CD4-positive, alpha-beta T cell treated with Interleukin-6 for 4 hours (primary cell): Measurements from ENCODE around the gene GJB5.
A peak's percentile ranks its signal among the peaks of the same experiment; 100 is the strongest.
"Not testable (repeated sequence)": the region's sequence is repeated elsewhere in the genome, so short reads cannot be mapped to it uniquely, and the experiment has no call there.

Experiments used
- DNase-seq: peaks from one replicate; pipeline ENCODE4 v3.0.0-alpha.2; 2020; ENCODE audit warnings: mixed read lengths

Gene GJB5

DNA sequence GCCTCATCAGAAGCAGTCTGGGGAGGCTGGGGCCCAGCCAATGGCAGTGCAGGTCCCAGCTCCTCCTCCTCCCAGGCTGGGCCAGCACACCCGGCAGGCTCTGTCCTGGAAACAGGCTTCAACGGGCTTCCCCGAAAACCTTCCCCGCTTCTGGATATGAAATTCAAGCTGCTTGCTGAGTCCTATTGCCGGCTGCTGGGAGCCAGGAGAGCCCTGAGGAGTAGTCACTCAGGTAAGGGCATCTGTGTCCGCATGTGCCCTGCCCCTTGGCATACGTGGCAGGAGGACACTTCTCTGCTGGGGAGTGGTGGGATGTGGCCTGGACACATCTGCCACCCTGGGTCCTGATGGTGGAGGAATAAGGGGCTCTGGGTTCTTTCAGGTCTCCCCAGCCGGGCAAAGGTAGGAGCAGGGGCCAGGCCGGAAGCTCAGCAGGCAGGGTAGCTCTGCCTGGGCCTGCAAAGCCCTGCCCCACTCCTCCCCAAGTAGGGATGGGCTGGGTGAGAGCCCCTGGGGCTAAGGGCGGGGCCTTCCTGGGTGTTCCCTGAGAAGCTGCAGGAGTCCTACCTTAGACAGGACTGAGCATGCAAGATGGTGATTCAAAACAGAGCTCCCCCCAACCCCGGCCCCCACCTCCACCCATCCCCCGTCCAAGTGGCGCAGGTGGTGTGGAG is at the start of gene GJB5:
TSS of gene GJB5 (plus strand) at position 84 of the 674 bp plus-strand sequence. CDS start 2,284 bp downstream, outside the sequence.
- DNase-seq, result no peak

DNA sequence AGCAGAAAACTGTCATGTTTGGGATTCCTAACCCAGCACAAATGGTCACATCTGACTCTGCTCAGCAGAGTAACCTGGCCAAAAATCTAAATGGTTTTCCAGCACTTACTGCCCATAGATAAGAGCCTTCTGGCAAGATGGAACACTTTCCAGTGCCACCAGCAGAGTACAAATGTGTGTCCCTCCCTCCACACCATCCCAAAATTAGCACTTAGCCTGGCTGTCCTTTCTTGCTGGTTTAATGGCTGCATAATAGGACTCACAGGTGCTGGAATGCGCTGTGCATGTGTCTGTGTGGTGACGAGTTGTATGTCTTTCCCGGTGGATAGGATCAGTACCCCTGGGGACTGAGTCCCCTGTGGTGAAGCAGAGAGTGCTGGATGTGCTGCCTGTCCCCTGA is 49.8 kb upstream of the GJB5 start:
- DNase-seq, result no peak

DNA sequence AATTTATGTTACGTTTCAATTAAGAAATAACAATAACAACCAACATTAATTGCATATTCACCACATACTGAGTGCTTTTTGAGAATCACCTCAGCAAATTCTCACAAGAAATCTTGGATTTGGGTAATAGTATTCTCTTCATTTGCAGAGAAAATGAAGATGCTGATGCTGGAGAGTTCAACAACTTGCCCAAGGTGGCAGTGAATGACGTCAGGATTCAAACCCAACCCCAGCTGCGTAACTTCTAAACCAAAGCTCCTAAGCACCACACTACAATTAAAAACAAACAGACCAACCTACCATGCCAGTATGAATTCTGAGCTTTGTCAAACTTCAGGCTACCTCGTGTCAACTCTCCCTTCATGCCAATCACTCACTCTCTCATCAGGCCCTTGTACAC is 46.7 kb upstream of the GJB5 start:
- DNase-seq, result no peak

DNA sequence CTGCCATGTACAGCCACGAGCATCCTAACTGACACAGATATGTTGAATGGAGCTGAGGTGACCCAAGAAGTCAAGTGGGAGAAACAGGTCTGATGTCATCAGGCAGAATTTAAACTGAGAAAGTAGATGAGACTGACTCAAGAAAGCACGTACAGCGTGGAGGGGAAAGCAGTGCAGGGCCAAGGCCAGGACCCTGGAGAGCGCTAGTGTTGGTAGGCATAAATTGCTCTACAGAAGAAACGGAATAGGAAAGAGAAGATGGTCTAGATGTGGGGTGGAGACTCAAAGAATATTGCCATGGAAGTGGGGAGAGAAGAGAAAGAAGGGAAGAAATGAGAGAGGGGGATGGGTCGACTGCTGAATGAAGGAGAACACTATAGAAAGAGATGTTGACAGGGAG is 45.3 kb upstream of the GJB5 start:
- no peak for DNase-seq

DNA sequence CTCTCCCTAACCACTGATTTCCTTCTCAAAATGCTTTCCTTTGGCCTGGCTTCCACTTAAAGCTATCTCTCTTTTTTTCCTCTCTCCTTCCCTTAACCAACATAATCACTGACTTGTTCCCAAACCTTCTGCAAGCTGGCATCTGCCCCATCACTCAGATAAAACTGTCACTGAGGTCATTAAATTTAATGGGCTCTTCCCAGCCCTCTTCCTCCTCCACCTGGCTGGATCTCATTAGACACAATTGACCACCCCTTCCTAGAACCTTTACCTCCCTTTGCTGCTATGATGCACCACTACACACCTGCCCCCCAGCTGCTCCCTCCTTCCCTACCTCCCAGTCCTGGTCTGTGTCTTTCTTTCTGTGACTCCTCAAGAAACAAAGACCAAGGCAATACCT is 44.0 kb upstream of the GJB5 start:
- DNase-seq, result no peak

DNA sequence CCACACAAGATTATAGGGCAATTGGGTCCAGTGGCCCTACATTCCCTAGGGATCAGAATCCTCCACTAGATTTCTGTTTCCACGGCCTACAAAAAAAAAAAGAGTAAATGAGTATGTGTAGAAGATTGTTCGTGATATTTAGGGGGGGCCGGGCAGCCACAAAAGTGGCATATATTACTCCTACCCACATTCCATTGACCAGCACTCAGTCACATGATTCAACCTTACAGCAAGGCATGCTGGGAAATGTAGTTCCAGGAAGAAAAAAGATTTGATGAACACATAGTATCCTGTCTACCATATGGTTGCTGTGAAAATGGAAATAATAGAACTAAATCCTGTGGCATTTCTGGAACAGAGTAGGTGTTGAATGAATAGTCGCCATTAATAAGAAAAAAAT is 43.4 kb upstream of the GJB5 start:
- no peak for DNase-seq

DNA sequence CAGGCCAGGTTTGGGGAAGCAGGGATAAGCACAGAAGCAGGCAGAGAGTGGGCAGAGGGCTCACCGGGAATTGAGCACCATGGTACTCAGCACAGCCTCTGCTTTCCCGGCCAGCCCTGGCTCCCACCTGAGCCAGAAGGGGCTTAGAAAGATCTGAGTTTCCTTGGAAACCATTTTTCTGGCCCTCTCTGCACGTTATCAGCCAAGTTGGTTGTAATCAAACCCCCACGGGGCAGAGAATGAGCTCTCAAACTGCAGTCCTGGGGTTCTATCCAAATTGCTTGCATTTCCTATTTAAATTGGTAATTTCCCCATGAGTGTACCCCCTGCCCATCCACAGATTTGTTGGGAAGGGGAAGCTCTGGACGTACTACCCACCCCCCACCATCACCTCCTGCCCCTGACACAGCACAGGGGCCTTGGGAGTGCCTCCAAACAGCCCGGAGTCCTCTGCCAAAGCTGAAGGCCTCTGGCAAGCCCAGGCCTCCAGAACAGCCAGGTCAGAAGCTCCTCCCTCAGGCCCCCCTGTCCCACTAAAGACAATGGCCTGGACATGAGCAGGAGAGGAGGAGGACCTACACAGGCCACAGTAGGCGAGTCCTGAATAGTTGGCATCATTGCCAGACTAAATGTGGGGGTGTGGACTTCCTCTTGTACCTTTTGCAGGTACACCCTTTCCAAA is 42.7 kb upstream of the GJB5 start:
- DNase-seq, result no peak

DNA sequence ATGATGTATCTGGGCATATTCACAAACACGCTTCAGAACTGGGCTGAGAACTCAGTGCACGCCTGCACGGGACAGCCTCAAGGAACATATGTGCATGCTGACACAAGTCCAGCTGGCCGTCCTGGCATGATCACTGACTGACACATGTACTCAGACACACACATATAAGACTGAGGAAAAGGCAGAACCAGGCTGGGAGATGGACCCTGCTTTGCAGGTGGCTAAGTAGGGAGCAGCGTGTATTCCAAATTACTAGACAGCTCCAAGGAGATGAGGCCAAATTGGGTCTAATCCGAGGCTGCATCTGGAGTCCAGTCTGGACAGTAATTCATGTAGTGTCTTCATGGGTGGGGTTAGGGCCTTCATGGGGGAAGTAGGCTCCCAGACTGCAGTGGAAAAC is 41.4 kb upstream of the GJB5 start:
- no peak for DNase-seq

DNA sequence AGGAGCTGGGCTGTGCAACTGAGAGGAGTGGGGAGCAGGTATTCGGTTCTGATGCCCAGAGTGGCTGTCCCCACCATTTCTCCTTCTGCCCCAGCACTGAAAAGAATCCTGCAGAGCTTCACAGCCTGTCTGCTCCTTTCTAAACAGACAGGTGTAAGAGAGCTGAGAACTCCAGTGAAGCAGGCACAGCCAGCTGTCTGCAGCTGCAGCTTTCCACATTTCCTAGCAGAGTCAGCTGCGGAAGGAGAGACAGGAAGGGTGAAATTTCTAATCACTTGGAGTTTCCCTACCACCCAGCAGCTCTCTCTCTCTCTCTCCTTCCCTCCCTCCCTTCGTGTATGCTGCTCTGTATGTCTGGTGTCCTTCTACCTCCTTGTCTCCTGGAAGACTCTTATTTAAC is 40.5 kb upstream of the GJB5 start:
- no peak for DNase-seq

DNA sequence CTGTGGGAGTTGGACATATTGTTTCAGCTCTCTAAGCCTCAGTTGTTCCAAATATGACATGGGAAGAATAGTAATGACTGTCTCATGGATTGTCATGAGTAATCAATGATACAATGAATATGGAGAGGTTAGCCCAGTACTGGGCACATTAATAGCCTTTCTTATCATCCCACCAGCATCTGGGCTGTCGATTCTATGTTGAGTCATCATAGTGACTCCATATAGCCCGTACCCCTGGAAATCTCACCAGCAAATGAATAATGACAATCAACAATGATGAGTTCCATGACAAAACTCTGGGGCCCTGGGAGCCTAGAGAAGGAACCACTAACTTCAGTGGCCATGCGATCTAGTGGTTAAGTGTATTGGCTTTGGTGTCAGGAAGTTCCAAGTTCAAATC is 39.7 kb upstream of the GJB5 start:
- DNase-seq, result no peak

DNA sequence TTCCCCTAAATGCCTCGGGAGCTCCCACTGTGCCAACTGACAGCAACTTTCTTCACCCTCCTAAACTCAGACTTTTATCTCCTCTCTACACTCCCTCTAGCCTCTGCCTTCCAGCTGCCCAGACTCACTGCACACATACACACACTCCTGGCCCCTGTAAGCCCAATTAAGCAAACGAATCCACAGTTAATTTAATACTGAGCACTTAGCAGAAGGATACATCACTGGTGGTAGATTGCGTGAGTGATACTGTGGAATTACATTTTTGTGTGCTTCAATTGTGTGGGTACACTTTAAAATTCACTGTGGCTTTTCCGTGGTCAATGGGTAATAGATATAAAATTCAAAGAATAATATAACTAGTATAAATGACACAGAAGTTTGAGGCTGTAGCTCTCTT is 33.6 kb upstream of the GJB5 start:
- DNase-seq, result no peak

DNA sequence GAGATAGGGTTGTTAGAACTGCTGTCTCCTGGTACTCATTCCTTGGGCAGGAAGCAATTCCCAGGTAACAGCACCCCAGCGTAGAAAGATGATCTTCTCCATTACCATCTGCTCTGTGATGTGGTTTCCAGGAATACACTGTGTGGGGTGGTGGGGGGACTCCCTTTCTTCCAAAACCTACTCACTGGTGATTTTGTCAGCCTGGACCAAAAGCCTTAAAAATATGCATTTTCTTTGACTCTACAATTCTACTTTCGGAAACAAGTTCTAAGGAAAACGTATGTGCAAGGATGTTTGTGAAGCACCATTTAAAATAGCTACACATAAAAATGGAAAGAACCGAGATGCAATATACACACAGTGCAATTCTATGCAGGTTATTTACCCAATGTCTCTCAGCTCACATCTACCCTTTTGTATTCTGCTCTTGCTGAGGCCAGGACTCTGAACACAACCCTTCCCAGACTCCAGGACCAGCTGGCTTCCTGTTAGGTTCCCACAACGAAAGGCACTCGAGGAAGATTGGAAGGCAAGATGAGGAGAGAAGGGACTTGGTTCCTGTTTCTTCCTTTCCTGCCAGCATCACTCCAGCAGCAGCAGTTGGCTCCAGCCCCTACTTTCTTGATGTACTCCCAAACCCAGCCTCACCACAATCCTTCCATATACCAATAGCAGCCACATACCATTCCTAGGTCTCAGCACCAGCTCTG is 33.0 kb upstream of the GJB5 start:
- no peak for DNase-seq

DNA sequence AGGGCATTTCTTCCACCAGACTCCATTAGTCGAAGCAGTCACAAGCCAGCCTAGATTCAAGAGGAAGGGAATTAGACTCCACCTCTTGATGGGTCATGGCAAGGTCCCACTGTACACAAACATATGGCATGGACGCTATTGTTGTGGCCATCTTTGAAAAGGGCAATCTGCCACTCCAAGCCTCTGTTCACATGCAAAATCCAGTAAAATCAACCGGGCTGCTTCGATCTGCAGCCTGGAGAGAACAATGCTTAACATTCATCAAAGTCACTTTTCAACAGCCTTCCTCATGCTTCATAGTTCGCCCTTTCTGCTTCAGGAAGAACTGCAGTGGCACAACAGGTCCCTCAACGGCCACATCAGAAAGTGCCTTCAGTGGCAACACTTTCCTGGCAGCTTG is 28.0 kb upstream of the GJB5 start:
- no peak for DNase-seq

DNA sequence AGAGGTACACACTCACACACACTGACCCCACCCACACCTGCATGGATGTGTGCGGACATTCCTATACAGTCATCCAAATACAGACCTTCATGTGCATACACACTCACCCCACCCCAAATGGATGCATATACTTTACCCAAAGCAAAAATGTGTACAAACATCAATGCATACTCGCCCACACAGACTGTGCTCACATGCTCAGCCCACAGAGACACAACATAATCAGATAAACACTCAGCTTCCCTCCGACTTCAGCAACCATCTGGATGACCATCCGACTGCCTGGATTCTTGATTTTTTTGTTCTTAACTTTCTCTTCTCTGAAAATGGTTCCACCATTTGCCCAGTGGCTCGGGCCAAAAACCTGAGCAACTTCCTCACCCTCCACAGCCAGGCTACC is 24.4 kb upstream of the GJB5 start:
- no peak for DNase-seq

DNA sequence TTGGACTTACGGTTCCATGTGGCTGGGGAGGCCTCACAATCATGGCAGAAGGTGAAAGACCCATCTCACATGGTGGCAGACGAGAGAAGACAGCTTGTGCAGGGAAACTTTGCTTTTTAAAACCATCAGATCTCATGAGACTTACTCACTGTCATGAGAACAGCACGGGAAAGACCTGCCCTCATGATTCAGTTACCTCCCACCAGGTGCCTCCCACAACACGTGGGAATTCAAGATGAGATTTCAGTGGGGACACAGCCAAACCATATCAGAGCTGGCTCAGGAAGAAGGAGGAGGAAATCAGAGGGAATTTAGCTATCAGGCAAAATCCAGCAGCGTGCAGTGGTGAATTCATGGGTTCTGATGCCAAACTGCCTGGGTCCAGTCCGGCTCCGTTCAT is 22.0 kb upstream of the GJB5 start:
- not testable (repeated sequence) for DNase-seq

DNA sequence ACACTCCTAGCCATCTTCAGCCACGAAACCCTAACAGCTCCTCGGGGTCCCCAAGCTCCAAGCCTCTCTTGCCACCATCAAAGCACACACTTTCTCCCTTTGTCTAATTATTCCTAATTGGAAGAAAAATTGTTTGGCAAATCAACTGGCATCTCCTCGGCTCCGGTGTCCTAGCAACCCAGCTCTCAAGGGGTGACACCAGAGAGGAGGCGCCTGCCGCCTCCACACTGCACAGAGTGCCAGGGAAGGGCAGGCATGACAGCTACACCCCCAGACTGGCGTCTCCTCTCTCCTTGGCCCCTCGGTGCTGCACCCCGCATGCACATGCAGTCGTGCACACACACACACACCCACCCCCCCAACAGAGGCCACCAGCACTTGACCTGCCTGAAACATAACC is 18.2 kb upstream of the GJB5 start:
- no peak for DNase-seq

DNA sequence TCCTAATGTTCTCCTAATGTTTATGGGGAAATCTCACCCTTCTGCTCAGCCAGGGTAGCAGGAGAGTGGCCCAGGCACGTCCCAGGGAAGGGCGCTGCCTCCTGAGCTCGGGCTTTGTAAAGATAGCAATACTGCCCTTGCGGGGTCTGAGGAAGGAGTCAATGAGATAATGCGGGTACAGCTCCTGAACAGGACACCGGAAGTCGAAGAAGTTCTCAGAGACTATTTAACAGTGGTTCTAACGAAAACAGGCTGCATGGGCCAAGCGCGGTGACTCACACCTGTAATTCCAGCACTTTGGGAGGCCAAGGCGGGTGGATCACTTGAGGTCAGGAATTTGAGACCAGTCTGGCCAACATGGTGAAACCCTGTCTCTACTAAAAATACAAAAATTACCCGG is 17.6 kb upstream of the GJB5 start:
- DNase-seq, result not testable (repeated sequence)

DNA sequence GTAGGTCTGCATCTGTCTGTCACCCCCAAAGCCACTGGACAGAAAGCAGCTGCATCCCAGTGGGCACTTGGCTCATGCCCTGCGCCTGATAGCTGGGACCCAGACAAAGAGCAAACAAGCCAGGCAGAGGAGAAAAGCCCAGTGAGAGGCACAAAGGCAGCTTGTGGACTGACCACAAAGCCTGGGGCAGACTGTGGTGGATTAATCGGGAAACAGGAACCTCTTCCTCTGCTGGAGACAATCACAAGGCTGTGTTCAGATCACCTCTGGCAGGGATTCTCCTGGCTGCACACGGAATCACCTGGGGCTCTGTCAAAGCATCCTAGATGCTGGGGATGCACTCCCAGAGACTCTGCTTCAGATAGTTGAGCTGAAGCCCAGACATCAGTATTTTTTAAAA is 15.2 kb upstream of the GJB5 start:
- no peak for DNase-seq

DNA sequence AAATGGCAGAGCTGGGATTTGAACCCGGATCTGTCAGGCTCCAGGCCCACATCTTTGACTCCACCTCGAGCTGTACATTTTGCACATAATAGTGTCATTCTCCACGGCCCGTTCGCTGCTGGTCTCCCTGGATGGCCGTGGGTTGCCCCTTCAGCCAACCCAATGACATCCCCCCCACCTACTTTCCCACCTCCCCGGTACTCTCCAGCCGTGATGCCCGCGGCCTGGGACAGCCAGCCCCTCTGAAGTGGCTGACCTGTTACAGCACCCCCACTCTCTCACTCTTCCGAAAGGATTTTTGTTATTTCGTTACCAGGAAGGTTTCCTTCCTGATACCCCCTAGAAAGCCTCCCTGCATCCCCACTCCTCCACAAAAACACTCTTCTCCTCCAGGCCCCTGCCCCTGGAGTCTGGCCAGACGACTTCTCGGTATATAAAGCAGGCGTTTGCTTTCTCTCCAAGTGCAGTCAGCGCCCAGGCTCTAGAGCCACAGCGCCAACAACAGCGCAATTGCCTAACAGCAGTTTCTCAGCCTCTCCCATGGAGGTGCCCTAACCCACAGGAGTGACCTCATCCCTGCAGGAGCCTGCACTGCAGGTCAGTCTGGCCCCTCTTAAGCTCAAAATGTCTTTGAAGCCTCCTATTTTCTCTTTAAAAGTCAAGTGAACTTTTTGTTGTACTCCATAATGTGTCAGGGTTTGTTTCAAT is 14.5 kb upstream of the GJB5 start:
- DNase-seq, result no peak

DNA sequence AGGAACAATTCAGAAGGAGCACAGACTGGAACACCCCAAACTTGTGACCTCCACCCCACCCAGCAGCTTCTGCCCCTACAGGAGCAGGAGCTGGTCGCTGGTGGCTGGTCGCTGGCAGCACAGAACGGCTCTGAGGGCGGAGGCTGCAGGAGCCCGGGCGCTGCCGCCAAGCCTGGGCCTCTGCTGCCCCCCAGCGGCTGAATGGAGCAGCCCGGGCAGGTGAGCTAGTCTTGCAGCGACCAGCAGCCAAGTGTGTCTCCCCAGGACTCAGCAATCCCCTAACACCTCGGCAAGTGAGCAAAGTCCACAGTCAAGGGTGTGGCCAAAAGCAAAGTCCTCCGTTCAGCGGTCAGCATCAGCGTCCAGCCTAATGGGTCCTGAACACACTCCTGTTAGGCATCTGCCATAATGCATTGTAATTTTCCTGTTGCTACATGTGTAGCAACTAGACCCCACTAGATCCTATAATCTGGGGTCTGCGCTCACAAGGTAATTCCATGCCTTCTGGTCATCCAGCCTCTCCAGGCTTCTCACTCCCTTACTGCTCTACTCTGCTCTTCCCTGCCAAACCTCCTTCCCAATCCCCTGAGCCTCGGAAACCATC is 12.1 kb upstream of the GJB5 start:
- peak; percentile 73 for DNase-seq

DNA sequence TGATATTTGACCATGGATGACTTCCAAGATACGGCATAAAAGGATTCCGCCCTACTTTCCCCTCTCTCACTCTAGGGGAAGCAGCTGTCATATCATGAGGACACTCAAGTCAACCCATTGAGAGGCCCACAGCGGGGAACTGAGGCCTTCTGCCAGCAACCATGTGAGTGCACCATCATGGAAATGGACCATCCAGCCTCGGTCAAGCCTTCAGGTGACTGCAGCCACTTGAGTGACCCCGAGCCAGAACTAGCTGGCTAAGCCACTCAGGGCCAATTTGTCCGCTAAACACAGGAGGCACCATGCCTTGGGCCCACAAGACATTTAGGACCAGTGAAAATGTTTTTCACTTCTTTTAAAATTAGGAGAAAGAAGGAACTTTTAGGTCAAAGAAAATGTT is 11.1 kb upstream of the GJB5 start:
- no peak for DNase-seq

DNA sequence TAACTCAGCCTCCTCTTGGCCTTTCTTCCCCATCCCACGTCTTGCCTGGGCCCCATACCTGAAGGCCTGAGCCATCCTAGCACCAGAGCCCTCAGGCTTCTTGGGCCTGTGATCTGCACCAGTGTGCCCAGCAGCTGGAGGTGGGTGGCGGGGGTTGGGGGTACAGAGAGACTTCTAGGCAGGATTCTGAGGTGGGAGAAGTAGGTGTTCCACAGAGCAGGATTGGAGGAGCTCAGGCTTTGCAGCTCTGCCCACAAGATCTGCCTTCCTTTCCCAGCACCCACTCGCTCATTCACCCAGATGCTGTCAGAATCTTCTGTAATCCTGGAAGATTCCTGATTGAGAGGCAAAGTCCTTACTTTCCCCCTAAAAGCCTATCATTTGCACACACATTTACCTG is 10.0 kb upstream of the GJB5 start:
- DNase-seq, result no peak

DNA sequence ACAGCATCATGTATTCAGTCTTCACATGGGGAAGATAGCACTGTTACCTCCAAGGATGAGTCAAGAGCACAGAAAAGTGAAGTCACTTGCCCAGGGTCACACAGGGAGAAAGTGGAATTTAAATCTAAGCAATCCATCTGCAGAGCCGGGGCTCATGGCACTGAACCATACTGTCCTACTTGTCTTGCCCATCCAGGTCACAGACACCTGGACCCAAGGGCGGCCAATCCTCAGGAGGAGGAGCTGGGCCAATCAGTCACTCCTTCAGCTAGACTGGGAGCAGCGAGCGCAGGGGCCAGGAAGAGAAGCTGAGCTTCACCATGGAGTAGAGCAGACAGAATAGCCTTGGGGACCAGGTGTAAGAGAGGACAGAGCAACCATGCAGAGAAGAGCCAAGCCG is 9.2 kb upstream of the GJB5 start:
- no peak for DNase-seq
